Left lung (tissue), 10 donors: Measurements from ENCODE around the gene YWHAE. TPM values are rescaled to one million over a fixed set of nuclear protein-coding genes. Genes with fewer than 3 reads are reported as not detected.
A peak's percentile ranks its signal among the peaks of the same experiment; 100 is the strongest.
"Not testable (repeated sequence)": the region's sequence is repeated elsewhere in the genome, so short reads cannot be mapped to it uniquely, and the experiment has no call there.

Experiments used
- ATAC-seq: fragments of 200-7000 bp; cut with Tn5 transposase; one replicate; pipeline ENCODE4 v1.9.1; 2020; ENCODE audit warnings: moderate library complexity
- DNase-seq, 4 donors: peaks; one replicate each; pipeline ENCODE4 v3.0.0-alpha.2; 2013 to 2020
- H3K27ac ChIP-seq, 2 donors: fragments of 200-600 bp; sonication (generic) in 1 of 2; one replicate each; pipeline versions ENCODE4 v1.5.0 to v1.8.0; 2020 to 2021
- H3K27me3 ChIP-seq, 2 donors: fragments of 200-600 bp; sonication (generic) in 1 of 2; one replicate each; pipeline versions ENCODE4 v1.5.0 to v1.8.0; 2020 to 2021
- H3K36me3 ChIP-seq, 2 donors: fragments of 200-600 bp; sonication (generic) in 1 of 2; one replicate each; pipeline versions ENCODE4 v1.5.0 to v1.8.0; 2020 to 2021
- H3K4me1 ChIP-seq, 2 donors: fragments of 200-600 bp; one replicate each; pipeline ENCODE4 v1.8.0; 2021
- H3K4me3 ChIP-seq, 2 donors: fragments of 200-600 bp; sonication (generic) in 1 of 2; one replicate each; pipeline versions ENCODE4 v1.5.0 to v1.8.0; 2020 to 2021; ENCODE audit warnings: mild to moderate bottlenecking in 1 of 2
- H3K9me3 ChIP-seq, 2 donors: fragments of 200-600 bp; sonication (generic) in 1 of 2; one replicate each; pipeline versions ENCODE4 v1.5.0 to v1.8.0; 2020 to 2021
- CTCF ChIP-seq, 2 donors: fragments of 200-600 bp; sonication (generic) in 1 of 2; IDR thresholded peaks; one replicate each; pipeline versions ENCODE4 v1.5.0 to v1.8.0; 2021; ENCODE audit warnings: antibody characterized with exemption in 2 of 2
- intact Hi-C, 2 donors: fragments of 100-400 bp; cut with DNase I; formaldehyde crosslinking; loops; one replicate each; pipeline versions ENCODE4 v1.11.2 to v1.14.2; 2022
- polyA plus RNA-seq, 6 donors: library from polyadenylated mRNA; unstranded; fragments of 120-200 nt; gene quantifications; one replicate each; pipeline ENCODE4 v1.2.1, GENCODE V29; 2013; ENCODE audit not compliant: insufficient read length in 6 of 6
- total RNA-seq, 2 donors: library from RNA; stranded (reverse); fragmentation: NEBNext Ultra II Directional; extraction: Animal tissue kit (Norgen Biotek cat#: 25700); gene quantifications; one replicate each; pipeline ENCODE4 v1.2.1, GENCODE V29; 2021
- donor health status: DM: no; HTN: yes; CAD: no.
- donor health status: DM: no; HTN: no; CAD: no.

YWHAE gene
- total and polyA plus RNA-seq, 8 donors = 437 to 933 (median 780) TPM

DNA sequence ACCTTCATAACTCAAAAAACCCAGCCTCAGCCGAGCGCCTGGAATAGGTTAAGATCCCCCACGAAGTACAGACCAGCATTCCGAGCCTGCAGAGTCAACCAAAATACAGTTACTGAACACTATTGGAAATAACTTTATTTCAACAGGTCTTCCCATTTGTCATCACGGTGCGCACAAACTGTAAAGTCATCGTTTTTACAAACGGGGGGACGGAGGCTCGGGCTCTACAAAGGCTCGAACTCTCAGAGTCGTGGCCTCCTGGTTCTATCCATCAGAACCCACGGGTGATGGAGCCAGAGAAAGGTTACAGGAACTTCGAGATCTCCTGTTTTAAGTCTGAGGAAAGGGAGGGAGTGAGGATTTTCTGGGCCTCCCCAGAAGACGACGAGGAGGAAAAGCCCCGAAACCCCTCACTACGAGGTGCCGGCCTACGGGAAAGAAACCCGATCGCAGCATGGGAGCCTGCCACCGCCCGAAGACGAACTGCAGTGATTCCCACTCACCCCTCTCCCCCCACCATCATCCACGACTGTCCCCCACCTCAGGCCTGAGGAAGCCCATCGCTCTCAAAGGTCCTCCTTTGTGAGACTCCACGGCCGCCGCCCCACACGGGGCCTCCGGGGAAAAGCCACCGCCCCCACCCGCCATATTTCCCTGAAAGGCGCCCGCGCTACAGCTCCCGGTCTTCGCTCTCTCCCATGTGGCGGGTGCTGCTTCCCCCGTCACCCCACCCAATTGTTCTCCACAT, 917 bp downstream of the YWHAE start:
- Histone ChIP-seq H3K9me3 (no peaks in the 10 kb centered on the region), H3K4me3 (peak overlapping the region; percentile 71 to 87), H3K27ac (peak overlapping the region; percentile 92 to 95), H3K36me3 (peaks cover 0 to 17% of the 10 kb centered on the region in 2 donors), H3K27me3 (no peaks in the 10 kb centered on the region), H3K4me1 (peaks cover 14 to 57% of the 10 kb centered on the region in 2 donors)
- intact Hi-C loops = no loop called here
- ATAC-seq (peak; percentile 47), DNase-seq (peak in 3 of 4 donors; percentile 22 to 88 (median 50))
- no peak for TF ChIP-seq CTCF (IDR thresholded peaks at IDR 0.05)

DNA sequence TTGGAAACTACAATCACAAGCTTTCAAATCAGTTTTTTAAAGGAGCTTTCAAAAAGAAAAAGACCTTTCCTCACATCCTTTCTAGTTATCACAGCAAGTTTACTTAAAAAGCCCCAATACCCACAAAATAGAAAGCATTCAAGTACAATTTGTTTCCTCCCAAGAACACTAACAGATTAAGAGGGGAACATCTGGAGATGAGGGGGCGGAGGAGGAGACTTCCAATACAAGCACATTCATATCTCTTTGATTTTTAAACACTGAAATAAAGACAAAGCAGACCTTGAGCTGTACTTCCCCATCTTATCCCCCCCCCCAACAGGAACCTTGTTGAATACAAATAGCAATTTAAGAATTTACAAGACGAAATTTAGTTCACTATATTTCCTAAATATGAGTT, 2.0 kb downstream of the YWHAE start:
- TF ChIP-seq CTCF (IDR thresholded peaks at IDR 0.05) = no peak
- peaks cover 0 to 17% of the 10 kb centered on the region in 2 donors for H3K36me3 ChIP-seq
- DNase-seq (no peak), ATAC-seq (no peak)
- intact Hi-C loops = no loop called here
- no peaks in the 10 kb centered on the region for H3K9me3 ChIP-seq
- peaks cover 20 to 67% of the 10 kb centered on the region in 2 donors for H3K4me1 ChIP-seq
- H3K4me3 ChIP-seq = peak overlapping the region; percentile 71 to 87
- no peaks in the 10 kb centered on the region for H3K27me3 ChIP-seq
- H3K27ac ChIP-seq = peak overlapping the region; percentile 92 to 95

GRCh38 chr17:1395876-1396665, 4.0 kb downstream of the YWHAE start:
- H3K27me3 ChIP-seq, H3K4me3 ChIP-seq, H3K27ac ChIP-seq, H3K9me3 ChIP-seq, ATAC-seq, DNase-seq, intact Hi-C loops: not testable (repeated sequence)
- Histone ChIP-seq H3K36me3 (peaks cover 0 to 17% of the 10 kb centered on the region in 2 donors), H3K4me1 (peaks cover 29 to 85% of the 10 kb centered on the region in 2 donors)

GRCh38 chr17:1391577-1391976, 8.4 kb downstream of the YWHAE start:
- H3K4me1 ChIP-seq = peaks cover 39 to 99% of the 10 kb centered on the region in 2 donors
- no peaks in the 10 kb centered on the region for H3K27me3 ChIP-seq
- peaks cover 0 to 17% of the 10 kb centered on the region in 2 donors for H3K36me3 ChIP-seq
- H3K27ac ChIP-seq = no peak overlapping the region
- DNase-seq (no peak), ATAC-seq (no peak)
- H3K4me3 ChIP-seq = no peak overlapping the region
- no peaks in the 10 kb centered on the region for H3K9me3 ChIP-seq
- intact Hi-C loops = no loop called here
- TF ChIP-seq CTCF (IDR thresholded peaks at IDR 0.05) = no peak

DNA sequence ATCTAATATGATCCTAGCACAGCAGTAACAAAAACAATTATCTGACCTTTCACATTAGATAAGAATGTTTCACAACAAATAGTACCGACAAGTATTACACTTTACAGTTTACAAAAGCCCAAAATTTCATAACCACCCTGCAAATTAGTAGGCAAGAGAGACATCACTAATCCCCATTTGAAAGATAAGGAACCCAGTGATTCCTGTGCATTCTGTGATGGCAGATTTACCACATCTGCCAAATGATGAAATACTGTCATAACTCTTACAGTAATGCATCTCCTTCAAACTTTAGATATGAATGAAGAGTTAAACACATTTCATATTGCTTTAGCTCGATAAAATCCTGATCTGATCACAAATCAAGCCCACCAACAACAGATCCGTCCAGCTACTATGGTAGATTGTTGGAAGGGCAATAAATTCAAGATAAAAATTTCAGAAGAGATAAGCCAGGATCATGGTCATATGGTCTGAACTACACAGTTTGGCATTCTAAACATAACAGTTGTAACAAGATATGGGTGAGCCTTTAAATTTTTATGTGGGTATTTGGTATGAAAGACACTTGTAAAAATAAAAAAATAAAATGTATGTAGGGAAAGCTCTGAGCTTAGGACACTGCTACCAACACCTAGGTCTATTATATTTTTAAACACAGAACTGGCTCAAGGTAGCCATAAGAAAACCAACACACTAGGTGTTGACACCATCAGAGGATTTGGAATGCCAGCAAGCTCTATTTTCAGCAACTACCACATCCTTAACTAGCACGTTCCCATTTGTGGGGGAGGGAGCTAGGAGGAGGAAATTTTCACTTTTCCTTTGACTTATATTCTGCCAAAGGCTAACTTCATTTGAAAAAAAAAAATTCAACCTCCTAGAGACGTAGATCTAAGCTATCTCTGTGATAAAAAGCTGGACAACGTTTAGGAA, 9.3 kb downstream of the YWHAE start:
- TF ChIP-seq CTCF (IDR thresholded peaks at IDR 0.05) = no peak
- Histone ChIP-seq H3K27me3 (no peaks in the 10 kb centered on the region), H3K4me1 (peaks cover 46 to 97% of the 10 kb centered on the region in 2 donors), H3K27ac (peak overlapping the region in 1 of 2 donors; percentile 39), H3K9me3 (no peaks in the 10 kb centered on the region), H3K36me3 (peaks cover 0 to 9% of the 10 kb centered on the region in 2 donors), H3K4me3 (no peak overlapping the region)
- DNase-seq = no peak
- intact Hi-C loops = no loop called here
- peak; percentile 52 for ATAC-seq

DNA sequence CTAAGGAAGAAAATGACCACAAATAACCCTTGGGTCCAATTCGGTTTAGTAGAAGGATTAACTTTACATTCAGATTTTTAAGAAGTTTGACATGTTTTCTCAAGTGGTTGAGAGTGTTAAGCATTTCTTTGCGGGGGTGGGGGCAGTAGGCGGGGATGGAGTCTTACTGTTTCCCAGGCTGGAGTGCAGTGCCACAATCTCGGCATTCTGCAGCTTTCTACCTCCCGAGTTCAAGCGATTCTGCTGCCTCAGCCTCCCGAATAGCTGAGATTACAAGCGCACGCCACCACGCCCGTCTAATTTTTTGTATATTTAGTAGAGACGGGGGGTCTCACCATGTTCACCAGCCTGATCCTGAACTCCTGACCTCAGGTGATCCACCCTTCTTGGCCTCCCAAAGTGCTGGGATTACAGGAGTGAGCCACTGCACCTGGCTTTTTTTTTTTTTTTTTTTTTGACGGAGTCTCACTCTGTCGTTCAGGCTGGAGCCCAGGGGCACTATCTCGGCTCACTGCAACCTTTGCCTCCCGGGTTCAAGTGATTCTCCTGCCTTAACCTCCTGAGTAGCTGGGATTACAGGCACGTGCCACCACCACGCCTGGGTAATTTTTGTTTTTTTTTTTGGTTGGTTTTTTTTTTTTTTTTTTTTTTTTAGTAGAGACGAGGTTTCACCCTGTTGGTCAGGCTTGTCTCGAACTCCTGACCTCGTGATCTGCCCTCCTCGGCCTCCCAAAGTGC, 12.4 kb downstream of the YWHAE start:
- peaks cover 57 to 93% of the 10 kb centered on the region in 2 donors for H3K4me1 ChIP-seq
- H3K4me3 ChIP-seq, H3K27me3 ChIP-seq, H3K9me3 ChIP-seq, H3K27ac ChIP-seq, intact Hi-C loops: not testable (repeated sequence)
- peak in 1 of 4 donors; percentile 22 for DNase-seq
- peaks cover 0 to 10% of the 10 kb centered on the region in 2 donors for H3K36me3 ChIP-seq
- peak; percentile 51 for ATAC-seq

DNA sequence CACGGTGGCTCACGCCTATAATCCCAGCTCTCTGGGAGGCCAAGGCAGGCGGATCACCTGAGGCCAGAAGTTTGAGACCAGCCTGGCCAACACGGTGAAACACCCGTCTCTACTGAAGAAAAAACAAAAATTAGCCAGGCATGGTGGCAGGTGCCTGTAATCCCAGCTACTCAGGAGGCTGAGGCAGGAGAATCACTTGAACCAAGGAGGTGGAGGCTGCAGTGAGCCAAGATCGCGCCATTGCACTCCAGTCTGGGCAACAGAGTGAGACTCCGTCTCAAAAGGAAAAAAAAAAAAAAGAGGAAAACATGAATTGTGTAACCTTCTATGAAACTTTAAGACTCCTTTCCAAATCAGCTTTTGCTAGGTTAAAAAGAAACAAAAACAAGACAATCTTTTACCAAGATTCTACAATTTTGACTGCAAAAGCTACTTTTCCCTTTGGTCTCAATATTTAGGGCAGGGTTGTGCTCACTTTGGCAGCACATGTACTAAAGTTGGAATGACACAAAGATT, 13.3 kb downstream of the YWHAE start:
- H3K27ac ChIP-seq, H3K27me3 ChIP-seq, intact Hi-C loops, DNase-seq, H3K4me3 ChIP-seq, ATAC-seq, H3K9me3 ChIP-seq: not testable (repeated sequence)
- Histone ChIP-seq H3K36me3 (peaks cover 0 to 10% of the 10 kb centered on the region in 2 donors), H3K4me1 (peaks cover 56 to 93% of the 10 kb centered on the region in 2 donors)
